Gastroesophageal sphincter (tissue), 2 donors: ENCODE measurements around the gene NLRP4.

Source experiments
- POLR2A ChIP-seq, 2 donors: fragments of 450-650 bp; IDR thresholded peaks; one replicate each; pipeline ENCODE4 v1.6.1; 2017; ENCODE audit warnings: antibody characterized with exemption in 2 of 2, mild to moderate bottlenecking in 2 of 2, moderate library complexity in 1 of 2
- POLR2AphosphoS5 ChIP-seq: sonication (generic); formaldehyde crosslinking; IDR thresholded peaks from one replicate; pipeline ENCODE4 v1.6.1; 2017; ENCODE audit warnings: antibody characterized with exemption

DNA sequence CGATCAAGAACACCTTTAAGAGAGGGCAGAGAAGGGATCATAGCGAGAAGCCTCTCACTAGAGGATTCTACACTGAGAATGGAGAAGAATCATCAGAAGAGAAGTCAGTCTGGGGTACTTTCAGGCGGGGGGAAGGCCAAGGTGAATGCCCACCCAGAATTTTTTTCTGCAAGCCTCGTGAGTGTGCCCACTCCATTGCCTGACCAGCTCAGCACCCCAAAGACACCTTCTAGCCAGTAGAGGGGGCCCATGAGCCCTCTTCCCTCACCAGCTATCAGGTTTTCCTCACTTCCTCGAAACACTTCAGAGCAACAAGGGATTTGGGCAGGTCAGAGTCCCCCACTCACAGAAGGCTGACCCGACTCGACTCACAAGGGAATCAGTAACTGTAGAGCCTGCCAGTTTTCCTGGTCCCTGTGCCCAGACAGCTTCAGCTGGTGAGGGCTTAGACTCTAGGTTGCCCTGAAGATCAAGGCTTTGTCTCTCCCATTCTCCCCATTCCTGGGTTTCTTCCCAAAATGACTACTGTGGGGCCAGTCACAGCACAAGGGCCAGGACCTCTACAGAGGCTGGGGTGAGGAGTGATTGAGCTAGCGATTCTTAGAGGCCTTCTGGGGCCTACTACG, 77.4 kb downstream of the NLRP4 start:
- TF ChIP-seq POLR2AphosphoS5 = no peak
- TF ChIP-seq POLR2A (IDR thresholded peaks at IDR 0.05) = no peak
